NCI-H748 treated with DMSO at 0.1 percent for 48 hours (cell line): ENCODE results near the gene DAB2.

ENCODE experiments used
- DNase-seq: peaks from one replicate; lab custom pipeline; 2025; lab: John Stamatoyannopoulos, UW

DAB2 gene

GRCh38 chr5:39381376-39381775 lies 43.4 kb downstream of the DAB2 start:
- DNase-seq = no peak

GRCh38 chr5:39379693-39380092 lies 45.1 kb downstream of the DAB2 start:
- DNase-seq = no peak

- DNase-seq = no peak
These were observed 47.2 kb downstream of the DAB2 start for GRCh38 chr5:39377613-39378012.

- DNase-seq = peak; percentile 77
These were observed 48.5 kb downstream of the DAB2 start for GRCh38 chr5:39376293-39376714.

GRCh38 chr5:39373791-39374190 lies 51.0 kb downstream of the DAB2 start:
- no peak for DNase-seq

- DNase-seq = no peak
These were observed 53.5 kb downstream of the DAB2 start for GRCh38 chr5:39371367-39371635.

- DNase-seq = no peak
These were observed 54.0 kb downstream of the DAB2 start for GRCh38 chr5:39370555-39371366.

GRCh38 chr5:39369123-39369815 lies 55.5 kb downstream of the DAB2 start:
- no peak for DNase-seq

- no peak for DNase-seq
These were observed 56.7 kb downstream of the DAB2 start for GRCh38 chr5:39368116-39368515.

- DNase-seq = no peak
These were observed 57.1 kb downstream of the DAB2 start for GRCh38 chr5:39367711-39368110.

GRCh38 chr5:39364367-39364766 lies 60.4 kb downstream of the DAB2 start, which contains the start of gene C9:
C9 (minus strand) TSS chr5:39364495; CDS start chr5:39364464, 31 bp downstream.
- no peak for DNase-seq

- DNase-seq = no peak
These were observed 61.6 kb downstream of the DAB2 start for GRCh38 chr5:39363217-39363616.

GRCh38 chr5:39362646-39363045 lies 62.1 kb downstream of the DAB2 start:
- no peak for DNase-seq

- DNase-seq = no peak
These were observed 63.5 kb downstream of the DAB2 start for GRCh38 chr5:39361306-39361705.

GRCh38 chr5:39360471-39361111 lies 64.2 kb downstream of the DAB2 start:
- no peak for DNase-seq

- no peak for DNase-seq
These were observed 68.5 kb downstream of the DAB2 start for GRCh38 chr5:39356263-39356662.

GRCh38 chr5:39355324-39355723 lies 69.5 kb downstream of the DAB2 start:
- DNase-seq = no peak

- no peak for DNase-seq
These were observed 70.9 kb downstream of the DAB2 start for GRCh38 chr5:39353717-39354399.

GRCh38 chr5:39352951-39353350 lies 71.8 kb downstream of the DAB2 start:
- DNase-seq = no peak

GRCh38 chr5:39352170-39352569 lies 72.6 kb downstream of the DAB2 start:
- no peak for DNase-seq

- DNase-seq = no peak
These were observed 75.3 kb downstream of the DAB2 start for GRCh38 chr5:39349484-39349883.

- no peak for DNase-seq
These were observed 82.3 kb downstream of the DAB2 start for GRCh38 chr5:39342460-39342859.

GRCh38 chr5:39341896-39342295 lies 82.9 kb downstream of the DAB2 start:
- DNase-seq = no peak
